T follicular helper cell (primary cell): ENCODE measurements around the gene PNKD.

Experiments
- DNase-seq: peaks from one replicate; pipeline ENCODE4 v3.0.0-alpha.2; 2020; ENCODE audit warnings: low read depth

Gene PNKD

DNA sequence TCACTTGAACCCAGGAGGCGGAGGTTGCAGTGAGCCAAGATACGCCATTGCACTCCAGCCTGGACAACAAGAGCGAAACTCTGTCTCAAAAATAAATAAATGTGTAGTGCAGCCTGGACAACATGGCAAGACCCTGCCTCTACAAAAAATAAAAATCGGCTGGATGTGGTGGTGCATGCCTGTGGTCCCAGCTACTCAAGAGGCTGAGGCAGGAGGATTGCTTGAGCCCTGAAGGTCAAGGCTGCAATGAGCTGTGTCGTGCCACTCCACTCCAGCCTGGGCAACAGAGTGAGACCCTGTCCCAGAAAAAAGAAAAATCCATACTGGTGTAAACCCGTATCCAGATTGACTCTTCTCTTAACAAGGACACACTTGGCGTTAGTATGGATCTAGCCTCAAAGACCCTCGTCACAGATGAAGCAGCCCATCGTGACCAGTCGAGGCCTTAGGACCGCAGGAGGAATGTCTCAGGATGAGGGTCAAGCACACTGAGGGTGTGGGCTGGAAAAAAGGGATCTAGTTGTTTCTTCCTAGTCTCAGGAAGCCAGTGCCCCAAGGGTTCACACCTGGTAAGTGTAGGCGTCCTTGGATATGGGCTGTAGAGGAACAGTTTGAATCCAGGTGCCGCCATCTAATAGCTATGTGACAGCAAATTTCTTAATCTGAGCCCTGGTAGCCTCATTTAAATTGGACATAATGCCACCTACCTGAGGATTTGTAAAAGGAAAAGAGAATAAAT, 13.5 kb upstream of the PNKD start:
- DNase-seq, result no peak

DNA sequence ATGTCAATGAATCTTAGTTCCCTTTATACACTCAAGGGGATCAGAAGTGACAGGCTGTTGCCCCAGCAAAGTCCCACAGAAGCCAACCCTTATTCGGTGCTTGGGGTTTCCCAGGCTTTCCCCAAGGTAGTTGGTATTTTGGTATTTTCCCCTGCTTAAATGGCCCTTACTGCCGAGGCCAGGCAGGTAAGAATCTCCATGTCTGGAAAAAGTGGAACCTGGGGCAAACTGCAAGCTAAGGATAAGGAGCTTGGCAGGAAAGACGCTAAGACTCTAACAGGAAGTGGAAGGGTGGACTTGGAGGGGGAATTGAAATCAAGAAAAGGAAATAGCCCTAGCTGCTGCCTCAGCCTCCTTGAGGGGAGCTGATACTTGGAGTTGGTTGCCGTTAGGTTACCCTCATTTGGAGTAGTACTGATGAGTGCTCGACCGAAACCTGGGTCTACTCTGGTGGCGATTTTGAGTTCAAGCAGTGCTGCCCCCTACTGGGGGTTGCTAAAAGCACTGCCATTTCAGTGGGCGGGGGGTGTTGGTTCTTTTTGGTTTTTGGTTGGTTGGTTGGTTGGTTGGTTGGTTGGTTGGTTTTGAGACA, 12.8 kb upstream of the PNKD start:
- peak; percentile 48 for DNase-seq

- DNase-seq, result no peak
Observed at GRCh38 chr2:218259099-218259961, 11.0 kb upstream of the PNKD start.

GRCh38 chr2:218260166-218260565, 10.2 kb upstream of the PNKD start:
- no peak for DNase-seq

GRCh38 chr2:218260742-218261422, 9.4 kb upstream of the PNKD start, which contains the start of gene GPBAR1:
TSS of gene GPBAR1 (plus strand) at chr2:218261015. CDS start at chr2:218262725, 1,710 bp downstream.
- no peak for DNase-seq

GRCh38 chr2:218261423-218262236, 8.7 kb upstream of the PNKD start:
- DNase-seq, result no peak

- DNase-seq, result no peak
Observed at GRCh38 chr2:218262237-218262600, 8.1 kb upstream of the PNKD start.

DNA sequence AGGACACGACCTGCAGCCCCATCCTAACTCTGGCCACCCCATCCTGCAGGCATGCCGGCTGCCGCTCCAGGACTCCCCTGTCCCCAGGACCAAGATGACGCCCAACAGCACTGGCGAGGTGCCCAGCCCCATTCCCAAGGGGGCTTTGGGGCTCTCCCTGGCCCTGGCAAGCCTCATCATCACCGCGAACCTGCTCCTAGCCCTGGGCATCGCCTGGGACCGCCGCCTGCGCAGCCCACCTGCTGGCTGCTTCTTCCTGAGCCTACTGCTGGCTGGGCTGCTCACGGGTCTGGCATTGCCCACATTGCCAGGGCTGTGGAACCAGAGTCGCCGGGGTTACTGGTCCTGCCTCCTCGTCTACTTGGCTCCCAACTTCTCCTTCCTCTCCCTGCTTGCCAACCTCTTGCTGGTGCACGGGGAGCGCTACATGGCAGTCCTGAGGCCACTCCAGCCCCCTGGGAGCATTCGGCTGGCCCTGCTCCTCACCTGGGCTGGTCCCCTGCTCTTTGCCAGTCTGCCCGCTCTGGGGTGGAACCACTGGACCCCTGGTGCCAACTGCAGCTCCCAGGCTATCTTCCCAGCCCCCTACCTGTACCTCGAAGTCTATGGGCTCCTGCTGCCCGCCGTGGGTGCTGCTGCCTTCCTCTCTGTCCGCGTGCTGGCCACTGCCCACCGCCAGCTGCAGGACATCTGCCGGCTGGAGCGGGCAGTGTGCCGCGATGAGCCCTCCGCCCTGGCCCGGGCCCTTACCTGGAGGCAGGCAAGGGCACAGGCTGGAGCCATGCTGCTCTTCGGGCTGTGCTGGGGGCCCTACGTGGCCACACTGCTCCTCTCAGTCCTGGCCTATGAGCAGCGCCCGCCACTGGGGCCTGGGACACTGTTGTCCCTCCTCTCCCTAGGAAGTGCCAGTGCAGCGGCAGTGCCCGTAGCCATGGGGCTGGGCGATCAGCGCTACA, 7.4 kb upstream of the PNKD start:
- no peak for DNase-seq

- no peak for DNase-seq
Observed at GRCh38 chr2:218263817-218264641, 6.3 kb upstream of the PNKD start.

GRCh38 chr2:218264773-218265561, 5.4 kb upstream of the PNKD start:
- DNase-seq, result no peak

GRCh38 chr2:218265626-218266025, 4.7 kb upstream of the PNKD start:
- no peak for DNase-seq

DNA sequence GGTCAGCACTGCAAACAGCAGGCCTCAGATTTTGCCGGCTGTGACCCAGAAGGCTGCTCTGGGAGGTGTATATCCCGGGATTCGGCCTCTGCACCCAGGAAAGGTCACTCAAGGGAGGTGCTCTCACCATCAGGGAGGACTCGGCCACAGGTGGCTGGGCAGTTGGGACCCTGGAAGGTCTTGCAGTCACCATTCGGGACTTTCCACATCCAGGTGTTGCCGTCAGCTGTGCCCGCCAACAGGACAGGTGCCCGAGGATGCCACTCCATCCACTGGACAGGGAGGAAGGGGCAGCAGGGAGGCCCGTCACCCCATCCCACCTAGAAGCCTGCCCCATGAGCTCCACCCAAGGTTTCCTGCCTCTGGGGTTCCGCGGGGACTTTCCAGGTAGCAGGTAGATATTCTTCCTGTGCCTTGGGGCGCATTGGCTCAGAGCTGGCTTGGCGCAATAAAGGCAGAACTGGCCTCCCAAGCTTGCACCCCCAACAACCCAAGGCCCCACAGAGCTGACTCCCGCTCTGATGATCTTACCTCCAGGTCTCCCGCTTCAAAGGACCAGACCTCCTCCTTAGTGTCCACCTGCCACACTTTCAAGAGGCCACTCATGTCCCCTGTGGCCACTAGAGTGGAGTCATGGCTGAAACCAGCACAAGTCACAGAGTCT, 3.9 kb upstream of the PNKD start:
- DNase-seq, result no peak

- DNase-seq, result no peak
Observed at GRCh38 chr2:218267259-218267658, 3.1 kb upstream of the PNKD start.

- DNase-seq, result no peak
Observed at GRCh38 chr2:218270721-218271486, 585 bp downstream of the PNKD start.

DNA sequence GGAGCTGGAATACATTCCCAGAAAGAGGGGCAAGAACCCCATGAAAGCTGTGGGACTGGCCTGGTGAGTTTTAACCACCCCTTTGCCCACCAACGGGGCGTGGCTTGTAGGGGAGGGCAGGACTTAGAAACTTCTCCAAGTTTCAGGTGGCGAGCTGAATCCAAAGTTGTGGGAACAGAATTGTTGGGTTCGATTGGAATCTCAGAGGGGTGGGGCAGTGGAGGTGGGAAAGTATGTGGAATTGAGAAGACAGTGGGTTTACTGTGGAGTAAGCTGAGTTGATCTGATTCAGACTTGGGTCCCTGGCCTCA, 1.1 kb downstream of the PNKD start:
- no peak for DNase-seq

GRCh38 chr2:218271865-218272530, 1.7 kb downstream of the PNKD start:
- DNase-seq, result no peak
